BJ (cell line): ENCODE measurements around the gene RAB43. TPM values are rescaled to one million over a fixed set of nuclear protein-coding genes. Genes with fewer than 3 reads are reported as not detected.

ENCODE experiments used
- CTCF ChIA-PET: fragments of 350-600 bp; formaldehyde crosslinking; extraction: SDS; loops from one replicate; lab custom pipeline; 2021; ENCODE audit warnings: antibody characterized with exemption, inconsistent platforms; lab: Yijun Ruan, JAX
- POLR2A ChIA-PET: fragments of 300-600 bp; sonication (Branson Sonifier 250); formaldehyde crosslinking; extraction: SDS; loops from one replicate; lab custom pipeline; 2021; ENCODE audit warnings: antibody characterized with exemption; lab: Charles Lee
- DNase-seq: peaks from one replicate; pipeline ENCODE4 v3.0.0-alpha.2; 2011; ENCODE audit warnings: low read depth
- H3K27me3 ChIP-seq: 2 replicates; pipeline ENCODE4 v1.6.0; 2011; ENCODE audit warnings: low read length; ENCODE audit not compliant: control insufficient read depth, insufficient read depth
- H3K36me3 ChIP-seq: 2 replicates; pipeline ENCODE4 v1.5.1; 2011; ENCODE audit warnings: low read length; ENCODE audit not compliant: control insufficient read depth, insufficient read depth
- H3K4me3 ChIP-seq: 2 replicates; pipeline ENCODE4 v1.5.1; 2011; ENCODE audit warnings: low read depth, mild to moderate bottlenecking, control low read depth, low read length
- CTCF ChIP-seq: IDR thresholded peaks from 2 replicates; pipeline ENCODE4 v1.5.1; 2011; ENCODE audit warnings: low read depth, mild to moderate bottlenecking, control low read depth, inconsistent platforms, low read length, moderate library complexity; ENCODE audit not compliant: insufficient read depth
- polyA plus RNA-seq: library from polyadenylated mRNA; depleted of rRNA; stranded (reverse); fragments of >200 nt; gene quantifications from 2 replicates; pipeline ENCODE4 v1.2.3, GENCODE V29; 2011

RAB43 gene
- polyA plus RNA-seq, 1 experiment: 16.1 TPM

GRCh38 chr3:129120254-129121004 is 1.2 kb downstream of the RAB43 start:
- Histone ChIP-seq H3K27me3 (no peaks in the 10 kb centered on the region), H3K4me3 (peak overlapping the region; percentile 69), H3K36me3 (peaks cover 6% of the 10 kb centered on the region)
- peak; percentile 72 for DNase-seq
- TF ChIP-seq CTCF: peak; percentile 45
- CTCF ChIA-PET: interaction anchor here (1.1 to 2.1 kb wide), 4 partner anchors 42 to 150 kb away, joined by 3 to 9 read pairs (median 6); no protein-coding TSS in a partner anchor
- POLR2A ChIA-PET: no interaction called here

GRCh38 chr3:129119365-129120100 is 2.1 kb downstream of the RAB43 start:
- CTCF ChIA-PET: interaction anchor here (1.1 to 2.2 kb wide), 5 partner anchors 42 to 149 kb away, joined by 3 to 9 read pairs (median 4); no protein-coding TSS in a partner anchor
- no peak for TF ChIP-seq CTCF
- Histone ChIP-seq H3K4me3 (peak overlapping the region; percentile 69), H3K36me3 (peaks cover 8% of the 10 kb centered on the region), H3K27me3 (no peaks in the 10 kb centered on the region)
- POLR2A ChIA-PET: no interaction called here
- no peak for DNase-seq

GRCh38 chr3:129118745-129119144 is 2.9 kb downstream of the RAB43 start:
- POLR2A ChIA-PET: no interaction called here
- no peak for TF ChIP-seq CTCF
- Histone ChIP-seq H3K36me3 (peaks cover 9% of the 10 kb centered on the region), H3K4me3 (no peak overlapping the region), H3K27me3 (no peaks in the 10 kb centered on the region)
- CTCF ChIA-PET: interaction anchor here (0.7 to 2.2 kb wide), 6 partner anchors 43 to 148 kb away, joined by 3 to 9 read pairs (median 4); no protein-coding TSS in a partner anchor
- no peak for DNase-seq

- POLR2A ChIA-PET: no interaction called here
- H3K27me3 ChIP-seq: no peaks in the 10 kb centered on the region
- CTCF ChIA-PET: interaction anchor here (1.5 to 2.2 kb wide), 2 partner anchors 63 to 146 kb away, joined by 4 to 8 read pairs; no protein-coding TSS in a partner anchor
- TF ChIP-seq CTCF: no peak
- peaks cover 9% of the 10 kb centered on the region for H3K36me3 ChIP-seq
- no peak overlapping the region for H3K4me3 ChIP-seq
- no peak for DNase-seq
These were observed 4.5 kb downstream of the RAB43 start for GRCh38 chr3:129117134-129117533.

GRCh38 chr3:129116482-129116946 is 5.1 kb downstream of the RAB43 start:
- no peak for DNase-seq
- Histone ChIP-seq H3K4me3 (no peak overlapping the region), H3K27me3 (no peaks in the 10 kb centered on the region), H3K36me3 (peaks cover 9% of the 10 kb centered on the region)
- POLR2A ChIA-PET: no interaction called here
- no peak for TF ChIP-seq CTCF
- CTCF ChIA-PET: no interaction called here
